Measurements from ENCODE around the gene PDXP. TPM values are rescaled to one million over a fixed set of nuclear protein-coding genes. Genes with fewer than 3 reads are reported as not detected.

Gene PDXP
- polyA plus RNA-seq, 1 donor (not counting 4 experiments of a cell fraction or from before 2014, with no cell fraction given), result 5.2 TPM

DNA sequence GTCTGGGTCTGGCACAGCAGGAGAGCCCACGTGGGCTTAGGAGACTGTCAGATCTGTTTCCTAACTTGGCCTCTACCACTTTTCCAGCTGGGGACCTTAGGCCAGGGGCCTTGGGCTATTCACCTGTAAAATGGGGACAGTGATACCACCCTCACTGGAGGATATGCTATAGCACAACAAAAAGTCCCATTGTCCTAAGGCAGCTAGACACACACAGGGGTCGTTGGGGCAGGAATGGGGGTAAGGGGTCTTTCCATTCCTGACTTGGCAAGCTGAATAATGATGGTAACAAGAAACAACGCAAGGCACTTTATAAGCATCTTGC lies 21.6 kb upstream of the PDXP start:
- no peak overlapping the region for H3K9ac ChIP-seq (ENCODE audit: control insufficient read depth, extremely low read depth, insufficient read depth, low read length)
- DNase-seq (ENCODE audit: low read depth, low spot score), result no peak
- H3K79me2 ChIP-seq (ENCODE audit: control insufficient read depth, insufficient read depth, low read length), result peaks cover 13% of the 10 kb centered on the region
- H3K4me2 ChIP-seq (ENCODE audit: control insufficient read depth, extremely low read depth, insufficient read depth, low read depth, low read length), result no peak overlapping the region
- FAIRE-seq, result no peak
- no peak overlapping the region for H3K4me3 ChIP-seq (ENCODE audit: control insufficient read depth in 2 of 3, extremely low read depth in 1 of 3, insufficient read depth in 2 of 3, low read depth in 1 of 3, low read length in 3 of 3)
- H3K27me3 ChIP-seq (ENCODE audit: control insufficient read depth, extremely low read depth, insufficient read depth, low read length), result no peaks in the 10 kb centered on the region
- no peaks in the 10 kb centered on the region for H3K9me1 ChIP-seq (ENCODE audit: control insufficient read depth, extremely low read depth, insufficient read depth, low read length)
- TF ChIP-seq, protein P1, sequence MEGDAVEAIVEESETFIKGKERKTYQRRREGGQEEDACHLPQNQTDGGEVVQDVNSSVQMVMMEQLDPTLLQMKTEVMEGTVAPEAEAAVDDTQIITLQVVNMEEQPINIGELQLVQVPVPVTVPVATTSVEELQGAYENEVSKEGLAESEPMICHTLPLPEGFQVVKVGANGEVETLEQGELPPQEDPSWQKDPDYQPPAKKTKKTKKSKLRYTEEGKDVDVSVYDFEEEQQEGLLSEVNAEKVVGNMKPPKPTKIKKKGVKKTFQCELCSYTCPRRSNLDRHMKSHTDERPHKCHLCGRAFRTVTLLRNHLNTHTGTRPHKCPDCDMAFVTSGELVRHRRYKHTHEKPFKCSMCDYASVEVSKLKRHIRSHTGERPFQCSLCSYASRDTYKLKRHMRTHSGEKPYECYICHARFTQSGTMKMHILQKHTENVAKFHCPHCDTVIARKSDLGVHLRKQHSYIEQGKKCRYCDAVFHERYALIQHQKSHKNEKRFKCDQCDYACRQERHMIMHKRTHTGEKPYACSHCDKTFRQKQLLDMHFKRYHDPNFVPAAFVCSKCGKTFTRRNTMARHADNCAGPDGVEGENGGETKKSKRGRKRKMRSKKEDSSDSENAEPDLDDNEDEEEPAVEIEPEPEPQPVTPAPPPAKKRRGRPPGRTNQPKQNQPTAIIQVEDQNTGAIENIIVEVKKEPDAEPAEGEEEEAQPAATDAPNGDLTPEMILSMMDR (optimal IDR thresholded peaks at IDR 0.05 in 1 of 3, IDR thresholded peaks at IDR 0.05 in 1 of 3, conservative IDR thresholded peaks at IDR 0.05 in 1 of 3; ENCODE audit: extremely low read depth in 1 of 3, insufficient read depth in 2 of 3, low read length in 3 of 3), result no peak
- TF ChIP-seq EZH2 (IDR thresholded peaks at IDR 0.05; ENCODE audit: low read length), result no peak
- dilution Hi-C loops (cut with MboI; ENCODE audit: extremely low pct_ligation_motif_present, low sequenced_read_pairs), result no loop called here
- H2AFZ ChIP-seq (ENCODE audit: control insufficient read depth, low read length), result no peak overlapping the region
- H4K20me1 ChIP-seq (ENCODE audit: control insufficient read depth, extremely low read depth, insufficient read depth, low read length), result peaks cover 4% of the 10 kb centered on the region
- no peaks in the 10 kb centered on the region for H3K9me3 ChIP-seq (ENCODE audit: control insufficient read depth, low read depth, low read length)
- peaks cover 5 to 9% of the 10 kb centered on the region in 2 experiments for H3K36me3 ChIP-seq (ENCODE audit: control insufficient read depth in 2 of 2, extremely low read depth in 1 of 2, insufficient read depth in 2 of 2, low read length in 2 of 2)
- H3K27ac ChIP-seq (ENCODE audit: control insufficient read depth, insufficient read depth, low read length), result no peak overlapping the region
- H3K4me1 ChIP-seq (ENCODE audit: control insufficient read depth, extremely low read depth, insufficient read depth, low read length), result peaks cover 31% of the 10 kb centered on the region

GRCh38 chr22:37638391-37639069 lies 20.0 kb upstream of the PDXP start:
- H3K9me1 ChIP-seq (ENCODE audit: control insufficient read depth, extremely low read depth, insufficient read depth, low read length), result no peaks in the 10 kb centered on the region
- DNase-seq (ENCODE audit: low read depth, low spot score) (no peak), FAIRE-seq (peak; percentile 59)
- H3K4me1 ChIP-seq (ENCODE audit: control insufficient read depth, extremely low read depth, insufficient read depth, low read length), result peaks cover 37% of the 10 kb centered on the region
- H3K27ac ChIP-seq (ENCODE audit: control insufficient read depth, insufficient read depth, low read length), result peak overlapping the region; percentile 4
- H3K4me3 ChIP-seq (ENCODE audit: control insufficient read depth in 2 of 3, extremely low read depth in 1 of 3, insufficient read depth in 2 of 3, low read depth in 1 of 3, low read length in 3 of 3), result peak overlapping the region in 2 of 3 experiments; percentile 82 to 87
- H3K79me2 ChIP-seq (ENCODE audit: control insufficient read depth, insufficient read depth, low read length), result peaks cover 17% of the 10 kb centered on the region
- H3K36me3 ChIP-seq (ENCODE audit: control insufficient read depth in 2 of 2, extremely low read depth in 1 of 2, insufficient read depth in 2 of 2, low read length in 2 of 2), result peaks cover 15 to 22% of the 10 kb centered on the region in 2 experiments
- peak overlapping the region; percentile 63 for H3K9ac ChIP-seq (ENCODE audit: control insufficient read depth, extremely low read depth, insufficient read depth, low read length)
- peak overlapping the region; percentile 81 for H3K4me2 ChIP-seq (ENCODE audit: control insufficient read depth, extremely low read depth, insufficient read depth, low read depth, low read length)
- TF ChIP-seq EZH2 (IDR thresholded peaks at IDR 0.05; ENCODE audit: low read length), result no peak
- TF ChIP-seq, protein P1 (optimal IDR thresholded peaks at IDR 0.05 in 1 of 3, IDR thresholded peaks at IDR 0.05 in 1 of 3, conservative IDR thresholded peaks at IDR 0.05 in 1 of 3; ENCODE audit: extremely low read depth in 1 of 3, insufficient read depth in 2 of 3, low read length in 3 of 3), result peak in 2 of 3 experiments; percentile 5 to 21
- H3K27me3 ChIP-seq (ENCODE audit: control insufficient read depth, extremely low read depth, insufficient read depth, low read length), result no peaks in the 10 kb centered on the region
- H2AFZ ChIP-seq (ENCODE audit: control insufficient read depth, low read length), result no peak overlapping the region
- dilution Hi-C loops (cut with MboI; ENCODE audit: extremely low pct_ligation_motif_present, low sequenced_read_pairs), result no loop called here
- peaks cover 4% of the 10 kb centered on the region for H4K20me1 ChIP-seq (ENCODE audit: control insufficient read depth, extremely low read depth, insufficient read depth, low read length)
- H3K9me3 ChIP-seq (ENCODE audit: control insufficient read depth, low read depth, low read length), result no peaks in the 10 kb centered on the region

Data from keratinocyte (primary cell).